Naive B cell (primary cell): ENCODE data around the gene SEC14L5. TPM values are rescaled to one million over a fixed set of nuclear protein-coding genes. Genes with fewer than 3 reads are reported as not detected.
"Not testable (repeated sequence)": the region's sequence is repeated elsewhere in the genome, so short reads cannot be mapped to it uniquely, and the experiment has no call there.

Experiments
- ATAC-seq, 2 donors: fragments of 150-1000 bp; cut with Tn5 transposase; 2 replicates each; pipeline ENCODE4 v1.10.0; 2021; ENCODE audit warnings: low read depth in 2 of 2, mild to moderate bottlenecking in 2 of 2, moderate library complexity in 2 of 2
- DNase-seq: peaks from one replicate; pipeline ENCODE4 v3.0.0; 2022
- H3K27ac Mint-ChIP-seq, 6 donors: one replicate each; pipeline ENCODE4 v1.8.0; 2020 to 2022; ENCODE audit warnings: mild to moderate bottlenecking in 6 of 6, mixed read lengths in 6 of 6, moderate library complexity in 5 of 6, inconsistent platforms in 2 of 6
- H3K27me3 Mint-ChIP-seq, 3 donors: one replicate each; pipeline ENCODE4 v1.8.0; 2021 to 2022; ENCODE audit warnings: mixed read lengths in 3 of 3, mild to moderate bottlenecking in 1 of 3
- H3K36me3 Mint-ChIP-seq, 2 donors: one replicate each; pipeline ENCODE4 v1.8.0; 2020 to 2022; ENCODE audit warnings: mixed read lengths in 2 of 2, inconsistent platforms in 1 of 2, mild to moderate bottlenecking in 1 of 2
- H3K4me1 Mint-ChIP-seq, 3 donors: one replicate each; pipeline ENCODE4 v1.8.0; 2020 to 2022; ENCODE audit warnings: mixed read lengths in 3 of 3, inconsistent platforms in 1 of 3, mild to moderate bottlenecking in 1 of 3, moderate library complexity in 1 of 3
- H3K4me3 Mint-ChIP-seq, 8 donors: one replicate each; pipeline ENCODE4 v1.8.0; 2020 to 2022; ENCODE audit warnings: mild to moderate bottlenecking in 8 of 8, mixed read lengths in 8 of 8, moderate library complexity in 8 of 8, inconsistent platforms in 2 of 8
- H3K9me3 Mint-ChIP-seq, 7 donors: one replicate each; pipeline ENCODE4 v1.8.0; 2020 to 2022; ENCODE audit warnings: mixed read lengths in 7 of 7, mild to moderate bottlenecking in 5 of 7, inconsistent platforms in 2 of 7, moderate library complexity in 1 of 7
- polyA plus RNA-seq, 6 donors: library from polyadenylated mRNA; unstranded; fragments of 300-500 nt; fragmentation: Illumina TruSeq; gene quantifications; one replicate each; pipeline ENCODE4 v1.2.3, GENCODE V29; 2021; ENCODE audit warnings: low read depth in 6 of 6

Gene SEC14L5
- polyA plus RNA-seq, 6 donors from 2014 or later: 0.08 to 0.48 (median 0.43) TPM; not detected in 3

DNA sequence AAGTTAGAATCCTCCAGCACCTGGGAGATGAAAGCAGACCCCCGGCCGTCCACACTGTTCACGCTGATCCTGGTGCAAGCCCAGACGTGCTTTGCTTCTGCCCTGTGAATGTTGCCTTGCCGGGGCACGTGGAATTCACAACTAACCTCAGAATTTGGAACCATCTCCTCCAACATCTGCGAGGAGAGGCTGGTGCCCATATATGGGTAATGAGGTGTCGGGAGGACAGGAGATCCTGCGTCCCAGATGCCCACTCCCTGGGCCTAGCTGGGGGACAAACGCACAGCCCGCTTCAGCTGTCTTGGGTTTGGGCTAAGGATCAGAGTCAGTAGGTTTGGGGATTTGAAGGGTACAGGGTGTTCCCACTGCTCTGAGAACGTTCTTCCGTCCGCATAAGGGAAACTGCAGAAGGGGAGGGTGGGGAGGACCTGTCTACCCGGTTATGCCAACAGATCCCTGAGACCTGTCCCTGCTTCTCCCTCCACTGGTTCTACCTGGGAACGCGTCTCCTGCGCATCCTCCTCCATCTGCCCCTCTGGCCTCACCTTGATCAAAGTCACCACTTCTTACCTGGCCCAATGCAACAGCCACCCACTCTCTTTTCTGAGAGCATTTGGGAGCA lies 35.3 kb upstream of the SEC14L5 start:
- no peak overlapping the region for H3K4me3 Mint-ChIP-seq
- peak overlapping the region in 1 of 6 donors; percentile 49 for H3K27ac Mint-ChIP-seq
- no peaks in the 10 kb centered on the region for H3K4me1 Mint-ChIP-seq
- DNase-seq (no peak), ATAC-seq (no peak)
- peaks cover 5 to 24% (median 16%) of the 10 kb centered on the region in 7 donors for H3K9me3 Mint-ChIP-seq
- peaks cover 6 to 10% of the 10 kb centered on the region in 2 donors for H3K36me3 Mint-ChIP-seq
- peaks cover 0 to 27% (median 20%) of the 10 kb centered on the region in 3 donors for H3K27me3 Mint-ChIP-seq

GRCh38 chr16:4923853-4924252 lies 34.3 kb upstream of the SEC14L5 start:
- Mint-ChIP-seq H3K27me3 (peaks cover 0 to 27% (median 20%) of the 10 kb centered on the region in 3 donors), H3K4me3 (no peak overlapping the region), H3K36me3 (peaks cover 6 to 10% of the 10 kb centered on the region in 2 donors), H3K9me3 (peaks cover 5 to 24% (median 16%) of the 10 kb centered on the region in 7 donors), H3K4me1 (no peaks in the 10 kb centered on the region), H3K27ac (no peak overlapping the region)
- DNase-seq (no peak), ATAC-seq (no peak)

GRCh38 chr16:4924593-4925292 lies 33.4 kb upstream of the SEC14L5 start:
- peak overlapping the region in 1 of 6 donors; percentile 82 for H3K27ac Mint-ChIP-seq
- peaks cover 6 to 17% of the 10 kb centered on the region in 2 donors for H3K36me3 Mint-ChIP-seq
- H3K9me3 Mint-ChIP-seq: peaks cover 5 to 28% (median 16%) of the 10 kb centered on the region in 7 donors
- H3K27me3 Mint-ChIP-seq: peaks cover under 1 to 27% (median 20%) of the 10 kb centered on the region in 3 donors
- H3K4me1 Mint-ChIP-seq: no peaks in the 10 kb centered on the region
- ATAC-seq: no peak
- DNase-seq: no peak
- H3K4me3 Mint-ChIP-seq: no peak overlapping the region

DNA sequence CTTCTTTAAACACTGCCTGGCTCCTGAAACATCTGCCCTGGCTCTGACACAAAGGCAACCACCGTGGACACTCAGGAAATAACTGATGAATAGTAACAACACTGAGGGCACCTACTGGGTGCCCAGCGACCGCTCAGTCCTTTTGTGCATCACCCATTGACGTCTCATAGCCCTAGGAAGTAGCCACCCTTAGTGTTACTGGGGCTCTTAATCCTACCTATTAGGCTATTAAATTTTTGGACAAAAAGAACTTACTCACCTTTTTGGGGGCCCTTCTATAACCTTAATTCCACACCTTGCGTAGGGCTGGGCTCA lies 32.9 kb upstream of the SEC14L5 start:
- no peak overlapping the region for H3K27ac Mint-ChIP-seq
- ATAC-seq (no peak), DNase-seq (no peak)
- H3K4me3 Mint-ChIP-seq: no peak overlapping the region
- H3K27me3 Mint-ChIP-seq: peaks cover 5 to 31% (median 22%) of the 10 kb centered on the region in 3 donors
- no peaks in the 10 kb centered on the region for H3K4me1 Mint-ChIP-seq
- peaks cover 6 to 17% of the 10 kb centered on the region in 2 donors for H3K36me3 Mint-ChIP-seq
- peaks cover 5 to 28% (median 16%) of the 10 kb centered on the region in 7 donors for H3K9me3 Mint-ChIP-seq

DNA sequence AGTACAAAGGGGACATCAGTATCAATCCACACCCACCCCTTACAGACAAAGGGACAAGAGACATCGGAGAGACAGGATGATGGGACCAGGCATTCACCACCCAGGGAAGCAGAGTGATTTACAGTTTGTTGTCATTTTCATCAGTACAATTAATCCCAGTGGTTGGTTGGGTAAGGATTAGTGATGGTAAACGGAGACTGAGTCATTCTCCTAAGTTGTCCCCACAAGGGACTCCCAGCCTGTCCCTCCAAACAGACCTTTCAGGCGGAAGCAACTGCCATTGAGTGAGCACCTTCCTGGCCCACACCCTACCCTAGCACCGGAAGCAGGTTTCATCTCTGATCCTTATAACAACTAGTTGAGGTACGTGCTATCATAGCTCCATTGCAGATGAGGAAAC lies 32.3 kb upstream of the SEC14L5 start:
- H3K4me1 Mint-ChIP-seq: no peaks in the 10 kb centered on the region
- H3K9me3 Mint-ChIP-seq: peaks cover 7 to 28% (median 19%) of the 10 kb centered on the region in 7 donors
- peaks cover 6 to 17% of the 10 kb centered on the region in 2 donors for H3K36me3 Mint-ChIP-seq
- no peak overlapping the region for H3K4me3 Mint-ChIP-seq
- DNase-seq (no peak), ATAC-seq (no peak)
- H3K27me3 Mint-ChIP-seq: peaks cover 5 to 37% (median 28%) of the 10 kb centered on the region in 3 donors
- peak overlapping the region in 1 of 6 donors; percentile 20 for H3K27ac Mint-ChIP-seq

DNA sequence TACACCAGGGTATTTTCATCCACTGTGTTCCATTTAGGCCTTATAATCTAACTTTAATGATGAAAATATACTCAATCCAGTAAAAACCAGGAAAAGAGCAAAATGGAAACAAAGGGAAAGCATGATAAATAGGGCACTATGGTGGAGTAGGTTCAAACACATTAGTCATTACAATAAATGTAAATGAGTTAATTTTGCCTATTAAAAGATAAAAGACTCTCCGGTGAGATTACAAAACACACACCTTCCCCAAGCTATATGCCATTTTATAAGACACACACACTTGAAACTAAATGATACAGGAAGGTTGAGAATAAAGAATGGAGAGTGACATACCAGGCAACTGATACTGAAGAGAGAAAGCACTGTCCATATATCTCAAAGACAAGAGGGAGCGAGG lies 31.2 kb upstream of the SEC14L5 start:
- Mint-ChIP-seq H3K27me3 (peaks cover 5 to 41% (median 39%) of the 10 kb centered on the region in 3 donors), H3K4me1 (no peaks in the 10 kb centered on the region), H3K36me3 (peaks cover 6 to 17% of the 10 kb centered on the region in 2 donors), H3K9me3 (peaks cover 7 to 28% (median 20%) of the 10 kb centered on the region in 7 donors), H3K4me3 (no peak overlapping the region), H3K27ac (no peak overlapping the region)
- DNase-seq: no peak
- ATAC-seq: no peak

- no peak overlapping the region for H3K27ac Mint-ChIP-seq
- ATAC-seq: no peak
- peaks cover 6 to 17% of the 10 kb centered on the region in 2 donors for H3K36me3 Mint-ChIP-seq
- no peak for DNase-seq
- peaks cover 5 to 45% (median 39%) of the 10 kb centered on the region in 3 donors for H3K27me3 Mint-ChIP-seq
- no peaks in the 10 kb centered on the region for H3K4me1 Mint-ChIP-seq
- H3K4me3 Mint-ChIP-seq: no peak overlapping the region
- peaks cover 7 to 28% (median 20%) of the 10 kb centered on the region in 7 donors for H3K9me3 Mint-ChIP-seq
Observed at GRCh38 chr16:4927661-4928060, 30.5 kb upstream of the SEC14L5 start.

DNA sequence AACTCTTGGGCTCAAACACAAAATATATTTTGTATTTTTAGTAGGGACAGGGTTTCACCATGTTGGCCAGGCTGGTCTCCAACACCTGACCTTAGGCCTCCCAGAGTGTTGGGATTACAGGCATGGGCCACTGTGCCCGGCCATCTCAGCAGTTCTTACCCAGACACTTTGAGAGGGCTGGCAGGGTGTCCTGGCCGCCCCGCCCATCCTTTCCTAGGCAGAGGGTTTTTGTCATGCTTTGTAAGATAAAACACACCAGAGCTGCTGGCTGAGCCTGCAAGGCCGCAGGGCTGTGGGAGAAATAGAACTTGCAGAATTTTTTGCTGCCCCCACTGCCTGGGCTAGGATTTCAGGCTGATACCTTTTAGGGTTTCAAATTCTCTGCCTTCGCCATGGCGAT lies 29.9 kb upstream of the SEC14L5 start:
- DNase-seq (no peak), ATAC-seq (no peak)
- peaks cover 6 to 17% of the 10 kb centered on the region in 2 donors for H3K36me3 Mint-ChIP-seq
- no peak overlapping the region for H3K27ac Mint-ChIP-seq
- peaks cover 5 to 42% (median 35%) of the 10 kb centered on the region in 3 donors for H3K27me3 Mint-ChIP-seq
- peaks cover 7 to 28% (median 20%) of the 10 kb centered on the region in 7 donors for H3K9me3 Mint-ChIP-seq
- H3K4me3 Mint-ChIP-seq: no peak overlapping the region
- H3K4me1 Mint-ChIP-seq: no peaks in the 10 kb centered on the region

DNA sequence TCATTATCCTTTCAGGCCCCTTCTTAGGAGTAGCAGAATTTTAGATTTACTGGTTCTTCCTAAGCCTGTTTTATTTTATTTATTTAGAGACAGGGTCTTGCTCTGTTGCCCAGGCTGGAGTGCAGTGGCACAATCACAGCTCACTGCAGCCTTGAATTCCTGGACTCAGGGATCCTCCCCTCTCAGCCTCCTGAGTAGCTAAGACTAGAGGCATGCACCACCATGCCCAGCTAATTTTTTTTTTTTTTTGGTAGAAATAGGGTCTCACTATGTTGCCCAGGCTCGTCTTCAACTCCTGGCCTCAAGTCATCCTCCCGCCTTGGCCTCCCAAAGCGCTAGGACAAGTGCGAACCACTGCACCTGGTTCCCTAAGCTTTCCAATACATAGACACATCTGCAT lies 28.5 kb upstream of the SEC14L5 start:
- peaks cover 12 to 48% (median 41%) of the 10 kb centered on the region in 3 donors for H3K27me3 Mint-ChIP-seq
- H3K4me1 Mint-ChIP-seq, ATAC-seq, H3K27ac Mint-ChIP-seq, DNase-seq, H3K4me3 Mint-ChIP-seq: not testable (repeated sequence)
- H3K36me3 Mint-ChIP-seq: peaks cover 6 to 17% of the 10 kb centered on the region in 2 donors
- H3K9me3 Mint-ChIP-seq: peaks cover 7 to 28% (median 20%) of the 10 kb centered on the region in 7 donors

DNA sequence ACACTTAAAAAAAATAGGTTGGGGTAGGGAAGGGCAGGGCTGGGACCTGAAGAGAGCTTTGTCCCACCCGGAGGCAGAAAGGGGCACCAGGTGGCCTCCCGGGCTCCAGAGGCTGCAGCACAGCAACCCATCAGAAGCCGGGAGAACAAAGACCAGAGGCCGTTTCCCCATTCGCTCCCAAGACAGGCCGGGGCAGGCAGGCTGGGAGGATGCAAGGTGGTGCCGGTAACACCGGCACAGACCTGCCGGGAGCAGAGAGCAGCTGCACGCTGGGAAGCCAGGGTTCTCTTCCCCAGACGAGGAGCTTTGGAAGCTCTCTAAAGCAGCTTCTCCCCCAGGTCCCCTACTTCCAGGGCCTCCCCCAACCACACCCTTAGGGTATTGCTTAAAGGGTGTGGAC lies 26.7 kb upstream of the SEC14L5 start:
- Mint-ChIP-seq H3K9me3 (peaks cover 7 to 20% (median 12%) of the 10 kb centered on the region in 7 donors), H3K27me3 (peaks cover 12 to 51% (median 45%) of the 10 kb centered on the region in 3 donors), H3K4me1 (peaks cover under 1 to 7% (median 2%) of the 10 kb centered on the region in 3 donors), H3K4me3 (no peak overlapping the region), H3K27ac (no peak overlapping the region), H3K36me3 (peaks cover 6 to 17% of the 10 kb centered on the region in 2 donors)
- DNase-seq: no peak
- ATAC-seq: no peak

DNA sequence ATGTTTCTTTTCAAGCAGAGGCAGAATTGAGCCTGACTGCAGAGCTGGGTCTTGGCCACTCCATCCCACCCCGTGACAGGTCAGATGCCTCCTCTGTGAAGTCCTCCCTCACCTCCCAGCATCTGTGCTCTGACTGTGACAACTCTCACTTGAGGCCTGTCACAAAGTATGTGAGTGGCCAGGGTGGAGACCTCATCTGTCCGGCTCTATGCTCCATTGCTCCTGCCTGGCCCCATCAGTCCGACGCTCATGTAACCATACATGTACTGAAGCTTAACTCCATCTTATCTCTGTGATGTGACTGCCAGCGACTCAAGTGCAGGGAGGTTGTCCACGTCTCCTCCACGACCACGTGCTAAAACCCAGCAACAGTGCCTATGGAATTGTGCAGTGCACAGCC lies 24.7 kb upstream of the SEC14L5 start:
- Mint-ChIP-seq H3K36me3 (peaks cover 0 to 6% of the 10 kb centered on the region in 2 donors), H3K27me3 (peaks cover 12 to 68% (median 63%) of the 10 kb centered on the region in 3 donors), H3K4me3 (no peak overlapping the region), H3K27ac (no peak overlapping the region), H3K9me3 (peaks cover 0 to 7% (median 2%) of the 10 kb centered on the region in 7 donors), H3K4me1 (peaks cover 9 to 12% (median 12%) of the 10 kb centered on the region in 3 donors)
- ATAC-seq (no peak), DNase-seq (no peak)

- Mint-ChIP-seq H3K9me3 (peaks cover 0 to 7% (median 2%) of the 10 kb centered on the region in 7 donors), H3K4me3 (no peak overlapping the region), H3K27me3 (peaks cover 12 to 73% (median 68%) of the 10 kb centered on the region in 3 donors), H3K4me1 (peaks cover 9 to 12% (median 12%) of the 10 kb centered on the region in 3 donors), H3K27ac (no peak overlapping the region), H3K36me3 (peaks cover 0 to 6% of the 10 kb centered on the region in 2 donors)
- ATAC-seq (no peak), DNase-seq (no peak)
Observed at GRCh38 chr16:4933871-4934395, 24.2 kb upstream of the SEC14L5 start.

GRCh38 chr16:4934591-4934990 lies 23.5 kb upstream of the SEC14L5 start:
- Mint-ChIP-seq H3K36me3 (no peaks in the 10 kb centered on the region), H3K27ac (no peak overlapping the region), H3K27me3 (peaks cover 12 to 73% (median 69%) of the 10 kb centered on the region in 3 donors), H3K4me1 (peaks cover 9 to 12% (median 12%) of the 10 kb centered on the region in 3 donors), H3K9me3 (peaks cover 0 to 7% (median 0%) of the 10 kb centered on the region in 7 donors), H3K4me3 (peak overlapping the region in 2 of 8 donors; percentile 12 to 79)
- DNase-seq (no peak), ATAC-seq (no peak)
